Fibroblast of the conjunctiva (primary cell): ENCODE data around the gene PLAGL2.

Experiments
- DNase-seq: peaks from one replicate; pipeline ENCODE4 v3.0.0-alpha.2; 2010; ENCODE audit warnings: low read depth

PLAGL2 gene

DNA sequence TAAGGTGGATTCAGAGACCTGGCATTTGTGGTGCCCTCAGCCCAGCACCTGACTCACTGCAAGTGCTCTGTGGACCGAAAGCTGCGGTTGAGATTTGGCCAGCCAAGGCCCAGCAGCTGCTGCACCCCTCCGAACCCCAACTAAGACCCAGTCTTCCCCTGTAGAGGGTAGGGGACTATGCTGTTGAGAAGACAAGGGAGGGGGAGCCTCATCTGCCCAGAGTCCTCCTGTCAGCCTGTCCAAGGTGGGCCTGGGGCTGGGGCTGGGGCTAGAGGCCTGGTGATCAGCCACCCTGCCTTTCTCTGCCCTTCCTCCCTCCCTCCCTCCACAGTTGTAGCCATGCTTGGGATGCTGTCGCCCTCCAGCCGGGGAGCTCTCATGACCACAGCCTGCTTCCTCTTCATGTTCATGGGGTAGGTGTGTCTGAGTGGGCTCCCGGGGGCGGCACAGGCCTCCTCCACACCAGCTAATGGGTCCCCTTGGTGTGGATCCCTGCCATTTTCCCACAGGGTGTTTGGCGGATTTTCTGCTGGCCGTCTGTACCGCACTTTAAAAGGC lies 57.2 kb downstream of the PLAGL2 start:
- DNase-seq, result no peak

DNA sequence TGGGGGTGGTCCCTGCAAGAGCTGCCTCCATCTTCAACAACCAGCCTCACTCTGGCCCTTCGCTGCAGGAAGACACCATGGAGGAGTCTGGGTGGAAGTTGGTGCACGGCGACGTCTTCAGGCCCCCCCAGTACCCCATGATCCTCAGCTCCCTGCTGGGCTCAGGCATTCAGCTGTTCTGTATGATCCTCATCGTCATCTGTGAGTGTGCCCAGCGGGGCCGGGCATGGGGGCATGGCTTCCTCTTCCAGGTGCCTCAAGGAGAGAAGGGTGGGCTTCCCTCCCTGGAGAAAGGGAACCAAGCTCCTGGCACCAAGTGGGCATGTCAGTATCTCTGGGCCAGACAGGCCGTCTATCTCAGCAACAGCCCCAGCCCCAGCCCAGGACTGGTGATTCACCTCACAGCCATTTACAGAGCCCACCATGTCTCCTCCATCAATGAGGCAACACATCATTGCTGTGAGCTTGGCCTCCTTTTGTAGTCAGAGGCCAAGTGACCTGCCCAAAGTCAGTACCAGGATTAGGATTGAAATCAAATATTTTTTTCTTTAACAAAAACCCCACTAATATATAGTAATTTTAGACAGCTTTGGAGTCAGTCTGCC lies 57.9 kb downstream of the PLAGL2 start:
- no peak for DNase-seq

DNA sequence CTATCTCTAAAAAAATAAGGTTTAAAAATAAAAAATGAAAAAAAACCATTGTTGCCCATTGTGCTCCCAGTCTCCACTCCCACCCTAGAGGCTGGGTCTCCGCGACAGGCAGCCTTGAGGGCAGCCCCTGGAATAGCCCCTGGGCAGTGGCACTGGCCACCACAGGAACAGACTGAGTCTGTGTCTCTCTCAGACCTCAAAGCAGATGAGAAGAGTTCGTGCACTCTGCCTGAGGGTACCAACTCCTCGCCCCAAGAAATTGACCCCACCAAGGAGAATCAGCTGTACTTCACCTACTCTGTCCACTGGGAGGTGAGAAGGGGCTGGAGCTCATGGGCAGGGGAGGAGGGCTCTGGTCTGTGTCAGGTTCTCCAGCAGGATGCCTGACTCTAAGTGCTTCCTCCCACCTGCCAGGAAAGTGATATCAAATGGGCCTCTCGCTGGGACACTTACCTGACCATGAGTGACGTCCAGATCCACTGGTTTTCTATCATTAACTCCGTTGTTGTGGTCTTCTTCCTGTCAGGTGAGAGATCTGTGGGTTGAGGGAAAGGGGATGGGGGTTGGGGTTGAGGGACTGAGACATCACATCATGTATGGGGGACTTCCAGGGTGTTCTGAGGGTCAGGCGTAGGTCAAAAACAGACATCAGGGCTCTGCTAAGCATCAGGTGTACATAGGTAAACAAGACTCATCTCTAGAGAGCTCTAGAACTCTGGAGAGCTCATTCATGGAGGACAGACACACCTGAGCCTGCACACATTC lies 62.5 kb downstream of the PLAGL2 start:
- DNase-seq, result no peak

- DNase-seq, result no peak
Measured at GRCh38 chr20:32142991-32143390, 64.6 kb downstream of the PLAGL2 start.
